SK-N-SH (cell line): ENCODE data around the gene JMJD1C.

ENCODE experiments used
- CTCF ChIP-seq: fragments of 200-600 bp; sonication (generic); IDR thresholded peaks from 2 replicates; pipeline ENCODE4 v1.6.1; 2017; ENCODE audit warnings: antibody characterized with exemption, mild to moderate bottlenecking, moderate library complexity
- EP300 ChIP-seq, 2 experiments: IDR thresholded peaks; 2 replicates each; pipeline versions ENCODE4 v1.4.0 to v1.6.1; 2012; ENCODE audit warnings: borderline replicate concordance in 1 of 2, low read depth in 1 of 2, low read length in 1 of 2
- EZH2phosphoT487 ChIP-seq: fragments of 200-600 bp; sonication (generic); IDR thresholded peaks from 2 replicates; pipeline ENCODE4 v1.6.1; 2017; ENCODE audit warnings: low read depth, mixed run types, mild to moderate bottlenecking, antibody characterized with exemption, moderate library complexity, borderline replicate concordance
- NFIC ChIP-seq: IDR thresholded peaks from 2 replicates; pipeline ENCODE4 v1.4.0; 2012; ENCODE audit warnings: borderline replicate concordance
- POLR2AphosphoS5 ChIP-seq: IDR thresholded peaks from 2 replicates; pipeline ENCODE4 v1.6.1; 2012; ENCODE audit warnings: low read depth, low read length
- RAD21 ChIP-seq: IDR thresholded peaks from 2 replicates; pipeline ENCODE4 v1.6.1; 2012; ENCODE audit warnings: mild to moderate bottlenecking, low read length
- TAF1 ChIP-seq: IDR thresholded peaks from 2 replicates; pipeline ENCODE4 v1.6.1; 2012; ENCODE audit warnings: low read depth, mild to moderate bottlenecking, low read length, moderate library complexity, borderline replicate concordance
- TCF12 ChIP-seq: IDR thresholded peaks from 2 replicates; pipeline ENCODE4 v1.4.0; 2012
- USF2 ChIP-seq: fragments of 150-350 bp; IDR thresholded peaks from 2 replicates; pipeline ENCODE4 v1.6.1; 2017; ENCODE audit warnings: antibody characterized with exemption, low read length, low read depth, borderline replicate concordance
- YY1 ChIP-seq: IDR thresholded peaks from 2 replicates; pipeline ENCODE4 v1.4.0; 2012; ENCODE audit warnings: low read depth, mild to moderate bottlenecking
- ZBTB33 ChIP-seq: IDR thresholded peaks from 2 replicates; pipeline ENCODE4 v1.4.0; 2012; ENCODE audit warnings: low read depth, borderline replicate concordance

GRCh38 chr10:63260860-63261251, 204.9 kb downstream of the JMJD1C start:
- no peak for TF ChIP-seq CTCF
- no peak for TF ChIP-seq YY1
- no peak for TF ChIP-seq EP300 (IDR thresholded peaks at IDR 0.05; ENCODE audit: borderline replicate concordance in 1 of 2, low read depth in 1 of 2, low read length in 1 of 2)
- TF ChIP-seq USF2: no peak
- TF ChIP-seq NFIC: no peak
- no peak for TF ChIP-seq POLR2AphosphoS5
- no peak for TF ChIP-seq EZH2phosphoT487
- no peak for TF ChIP-seq TAF1
- TF ChIP-seq TCF12: no peak
- no peak for TF ChIP-seq RAD21
- TF ChIP-seq ZBTB33: no peak
